Astrocyte (in vitro differentiated cells and primary cell): Measurements from ENCODE around the gene EIF4G3. TPM values are rescaled to one million over a fixed set of nuclear protein-coding genes. Genes with fewer than 3 reads are reported as not detected.

Source experiments
- DNase-seq: peaks from one replicate; pipeline ENCODE4 v3.0.0-alpha.2; 2010; ENCODE audit warnings: low read depth
- FAIRE-seq: peaks from 2 replicates; lab custom pipeline; 2011; peaks lifted over from hg19 to GRCh38; lab: Jason Lieb, UNC
- H2AFZ ChIP-seq: 2 replicates; pipeline ENCODE4 v1.6.0; 2012; ENCODE audit warnings: low read depth, low read length, inconsistent platforms
- H3K27ac ChIP-seq: 2 replicates; pipeline ENCODE4 v1.5.1; 2011; ENCODE audit warnings: low read depth, low read length, inconsistent platforms
- H3K27me3 ChIP-seq: 2 replicates; pipeline ENCODE4 v1.6.0; 2011; ENCODE audit warnings: low read length, inconsistent platforms; ENCODE audit not compliant: insufficient read depth
- H3K36me3 ChIP-seq: 2 replicates; pipeline ENCODE4 v1.5.1; 2011; ENCODE audit warnings: low read length, inconsistent platforms; ENCODE audit not compliant: insufficient read depth
- H3K4me1 ChIP-seq: 2 replicates; pipeline ENCODE4 v1.5.1; 2011; ENCODE audit warnings: low read length, inconsistent platforms; ENCODE audit not compliant: insufficient read depth
- H3K4me2 ChIP-seq: 2 replicates; pipeline ENCODE4 v1.6.0; 2012; ENCODE audit warnings: low read length, inconsistent platforms
- H3K4me3 ChIP-seq: 2 replicates; pipeline ENCODE4 v1.5.1; 2011; ENCODE audit warnings: low read depth, mild to moderate bottlenecking, low read length, inconsistent platforms; ENCODE audit not compliant: insufficient read depth
- H3K79me2 ChIP-seq: 2 replicates; pipeline ENCODE4 v1.6.0; 2012; ENCODE audit warnings: mild to moderate bottlenecking, low read length, inconsistent platforms; ENCODE audit not compliant: insufficient read depth
- H3K9ac ChIP-seq: 2 replicates; pipeline ENCODE4 v1.6.0; 2012; ENCODE audit warnings: mild to moderate bottlenecking, low read length, inconsistent platforms
- H3K9me3 ChIP-seq: 2 replicates; pipeline ENCODE4 v1.5.1; 2012; ENCODE audit warnings: low read depth, mild to moderate bottlenecking, low read length, inconsistent platforms; ENCODE audit not compliant: insufficient read depth
- H4K20me1 ChIP-seq: 2 replicates; pipeline ENCODE4 v1.6.0; 2012; ENCODE audit warnings: low read length, inconsistent platforms; ENCODE audit not compliant: insufficient read depth
- H3K27ac Mint-ChIP-seq: one replicate; pipeline ENCODE4 v1.8.0; 2021; ENCODE audit warnings: mild to moderate bottlenecking, mixed read lengths; ENCODE audit not compliant: unreplicated experiment
- H3K27me3 Mint-ChIP-seq: one replicate; pipeline ENCODE4 v1.8.0; 2021; ENCODE audit warnings: low read depth, mixed read lengths; ENCODE audit not compliant: unreplicated experiment
- H3K36me3 Mint-ChIP-seq: one replicate; pipeline ENCODE4 v1.8.0; 2021; ENCODE audit warnings: low read depth, mixed read lengths; ENCODE audit not compliant: unreplicated experiment
- H3K4me1 Mint-ChIP-seq: one replicate; pipeline ENCODE4 v1.8.0; 2021; ENCODE audit warnings: low read depth, mixed read lengths; ENCODE audit not compliant: unreplicated experiment
- H3K4me3 Mint-ChIP-seq: one replicate; pipeline ENCODE4 v1.8.0; 2021; ENCODE audit warnings: mild to moderate bottlenecking, moderate library complexity, mixed read lengths; ENCODE audit not compliant: unreplicated experiment
- H3K9me3 Mint-ChIP-seq: one replicate; pipeline ENCODE4 v1.8.0; 2021; ENCODE audit warnings: mild to moderate bottlenecking, mixed read lengths; ENCODE audit not compliant: unreplicated experiment
- EZH2 ChIP-seq: IDR thresholded peaks from 2 replicates; pipeline ENCODE4 v1.6.1; 2012; ENCODE audit warnings: mild to moderate bottlenecking, low read length, inconsistent platforms; ENCODE audit not compliant: insufficient read depth
- total RNA-seq: library from RNA; stranded (reverse); gene quantifications from 2 replicates; pipeline ENCODE4 v1.2.1, GENCODE V29; 2021
- TF ChIP-seq, protein P1 (sequence below): IDR thresholded peaks from 2 replicates; pipeline ENCODE4 v1.5.1; 2011; ENCODE audit warnings: low read depth, mild to moderate bottlenecking, inconsistent platforms, low read length, moderate library complexity; ENCODE audit not compliant: insufficient read depth

EIF4G3 gene
- total RNA-seq, 1 donor from 2014 or later = 76.1 TPM

DNA sequence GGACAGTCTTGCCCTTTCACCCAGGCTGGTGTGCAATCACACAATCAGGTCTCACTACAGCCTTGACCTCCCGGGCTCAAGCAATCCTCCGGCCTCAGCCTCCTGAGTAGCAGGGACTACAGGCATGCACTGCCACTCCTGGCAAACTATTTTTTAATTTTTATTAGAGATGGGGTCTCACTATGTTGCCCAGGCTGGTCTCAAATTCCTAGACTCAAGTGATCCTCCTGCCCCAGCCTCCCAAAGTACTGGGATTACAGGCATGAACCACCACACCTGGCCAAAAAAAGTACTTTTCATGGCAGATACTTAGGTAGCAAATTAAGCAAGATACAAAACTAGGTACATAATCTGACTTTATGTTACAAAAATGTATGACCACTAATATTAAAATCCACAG, 8.3 kb downstream of the EIF4G3 start:
- Mint-ChIP-seq H3K36me3 (peaks cover 11% of the 10 kb centered on the region), H3K4me1 (peaks cover 9% of the 10 kb centered on the region)
- H3K36me3 ChIP-seq = peaks cover 4% of the 10 kb centered on the region

DNA sequence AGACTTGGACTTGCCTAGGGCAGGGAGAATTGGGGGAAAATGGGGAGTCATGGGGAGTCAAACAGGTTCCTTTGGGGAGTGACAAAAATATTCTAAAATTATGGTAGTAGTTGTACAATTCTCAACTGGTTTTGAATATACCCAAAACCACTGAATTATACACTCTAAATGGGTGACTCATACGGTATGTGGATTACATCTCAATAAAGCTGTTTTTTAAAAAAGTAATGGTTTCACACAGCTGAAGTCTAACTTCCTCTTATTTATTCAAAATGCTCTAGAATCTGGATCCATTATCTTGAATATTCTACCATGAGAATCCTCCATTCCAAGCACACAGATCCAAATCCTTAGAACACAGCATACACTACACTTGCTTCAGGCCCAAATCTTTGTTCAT, 11.1 kb downstream of the EIF4G3 start:
- Histone ChIP-seq H3K27ac (no peak overlapping the region), H3K4me2 (no peak overlapping the region), H3K9me3 (no peaks in the 10 kb centered on the region), H3K4me1 (no peaks in the 10 kb centered on the region), H4K20me1 (peaks cover 77% of the 10 kb centered on the region), H3K79me2 (peaks cover 96% of the 10 kb centered on the region), H3K36me3 (peaks cover 4% of the 10 kb centered on the region), H3K27me3 (no peaks in the 10 kb centered on the region), H3K9ac (no peak overlapping the region), H2AFZ (no peak overlapping the region), H3K4me3 (no peak overlapping the region)
- FAIRE-seq (no peak), DNase-seq (no peak)
- Mint-ChIP-seq H3K9me3 (no peaks in the 10 kb centered on the region), H3K27ac (no peak overlapping the region), H3K27me3 (no peaks in the 10 kb centered on the region), H3K4me3 (no peak overlapping the region), H3K4me1 (peaks cover 3% of the 10 kb centered on the region), H3K36me3 (peaks cover 16% of the 10 kb centered on the region)
- TF ChIP-seq, protein P1, sequence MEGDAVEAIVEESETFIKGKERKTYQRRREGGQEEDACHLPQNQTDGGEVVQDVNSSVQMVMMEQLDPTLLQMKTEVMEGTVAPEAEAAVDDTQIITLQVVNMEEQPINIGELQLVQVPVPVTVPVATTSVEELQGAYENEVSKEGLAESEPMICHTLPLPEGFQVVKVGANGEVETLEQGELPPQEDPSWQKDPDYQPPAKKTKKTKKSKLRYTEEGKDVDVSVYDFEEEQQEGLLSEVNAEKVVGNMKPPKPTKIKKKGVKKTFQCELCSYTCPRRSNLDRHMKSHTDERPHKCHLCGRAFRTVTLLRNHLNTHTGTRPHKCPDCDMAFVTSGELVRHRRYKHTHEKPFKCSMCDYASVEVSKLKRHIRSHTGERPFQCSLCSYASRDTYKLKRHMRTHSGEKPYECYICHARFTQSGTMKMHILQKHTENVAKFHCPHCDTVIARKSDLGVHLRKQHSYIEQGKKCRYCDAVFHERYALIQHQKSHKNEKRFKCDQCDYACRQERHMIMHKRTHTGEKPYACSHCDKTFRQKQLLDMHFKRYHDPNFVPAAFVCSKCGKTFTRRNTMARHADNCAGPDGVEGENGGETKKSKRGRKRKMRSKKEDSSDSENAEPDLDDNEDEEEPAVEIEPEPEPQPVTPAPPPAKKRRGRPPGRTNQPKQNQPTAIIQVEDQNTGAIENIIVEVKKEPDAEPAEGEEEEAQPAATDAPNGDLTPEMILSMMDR = no peak
- TF ChIP-seq EZH2 = no peak

More for the DNA sequence above, 8.3 kb downstream of the EIF4G3 start:
- H3K4me3 ChIP-seq = no peak overlapping the region
- Mint-ChIP-seq H3K9me3 (no peaks in the 10 kb centered on the region), H3K27me3 (no peaks in the 10 kb centered on the region), H3K27ac (no peak overlapping the region), H3K4me3 (no peak overlapping the region)
- FAIRE-seq (no peak), DNase-seq (no peak)
- H2AFZ ChIP-seq = no peak overlapping the region
- TF ChIP-seq, protein P1 = no peak
- TF ChIP-seq EZH2 = no peak
- H3K9me3 ChIP-seq = no peaks in the 10 kb centered on the region
- peaks cover 70% of the 10 kb centered on the region for H4K20me1 ChIP-seq
- H3K4me2 ChIP-seq = no peak overlapping the region
- H3K27me3 ChIP-seq = no peaks in the 10 kb centered on the region
- no peak overlapping the region for H3K27ac ChIP-seq
- H3K9ac ChIP-seq = no peak overlapping the region
- H3K4me1 ChIP-seq = no peaks in the 10 kb centered on the region
- peaks cover 94% of the 10 kb centered on the region for H3K79me2 ChIP-seq

DNA sequence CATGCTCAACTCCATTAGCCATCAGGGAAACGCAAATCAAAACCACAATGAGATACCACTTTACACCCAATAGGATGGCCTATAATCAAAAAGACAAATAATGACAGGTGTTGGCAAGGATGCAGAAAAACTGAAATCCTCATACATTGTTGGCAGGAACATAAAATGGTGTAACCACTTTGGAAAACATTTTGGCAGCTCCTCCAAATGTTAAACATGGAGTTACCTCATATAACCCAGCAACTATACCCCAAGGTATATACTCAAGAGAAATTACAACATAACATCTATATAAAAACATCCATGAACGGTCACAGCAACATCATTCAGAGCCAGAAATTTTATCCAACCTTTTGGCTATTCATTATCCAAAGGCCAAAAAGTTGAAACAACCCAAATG, 11.6 kb downstream of the EIF4G3 start:
- Mint-ChIP-seq H3K27ac (no peak overlapping the region), H3K9me3 (no peaks in the 10 kb centered on the region), H3K4me3 (no peak overlapping the region), H3K36me3 (peaks cover 16% of the 10 kb centered on the region), H3K4me1 (peaks cover 3% of the 10 kb centered on the region), H3K27me3 (no peaks in the 10 kb centered on the region)
- Histone ChIP-seq H3K27ac (no peak overlapping the region), H3K4me1 (no peaks in the 10 kb centered on the region), H3K36me3 (peaks cover 4% of the 10 kb centered on the region), H4K20me1 (peaks cover 77% of the 10 kb centered on the region), H3K79me2 (peaks cover 96% of the 10 kb centered on the region), H3K9ac (no peak overlapping the region), H3K4me3 (no peak overlapping the region), H3K9me3 (no peaks in the 10 kb centered on the region), H3K4me2 (no peak overlapping the region), H3K27me3 (no peaks in the 10 kb centered on the region), H2AFZ (no peak overlapping the region)
- no peak for TF ChIP-seq EZH2
- TF ChIP-seq, protein P1 = no peak
- no peak for FAIRE-seq
- DNase-seq = no peak
